Stimulated activated naive CD8-positive, alpha-beta T cell treated with anti-CD3 and anti-CD28 coated beads, Interleukin-15, amount 100 ng/mL, for 72 hours (primary cell): ENCODE measurements around the gene C12orf60.

Experiments used
- ATAC-seq: fragments of 150-1000 bp; cut with Tn5 transposase; 2 replicates; pipeline ENCODE4 v1.10.0; 2021; ENCODE audit warnings: mild to moderate bottlenecking, moderate library complexity
- DNase-seq, 2 donors: peaks; one replicate each; pipeline ENCODE4 v3.0.0; 2021 to 2022
- H3K27ac Mint-ChIP-seq, 2 donors: one replicate each; pipeline ENCODE4 v1.8.0; 2022; ENCODE audit warnings: mild to moderate bottlenecking in 2 of 2, mixed read lengths in 2 of 2, moderate library complexity in 2 of 2
- H3K27me3 Mint-ChIP-seq: one replicate; pipeline ENCODE4 v1.8.0; 2022; ENCODE audit warnings: mixed read lengths
- H3K4me1 Mint-ChIP-seq: one replicate; pipeline ENCODE4 v1.8.0; 2022; ENCODE audit warnings: mild to moderate bottlenecking, mixed read lengths
- H3K4me3 Mint-ChIP-seq, 2 donors: one replicate each; pipeline ENCODE4 v1.8.0; 2022; ENCODE audit warnings: mild to moderate bottlenecking in 2 of 2, mixed read lengths in 2 of 2, moderate library complexity in 1 of 2
- H3K9me3 Mint-ChIP-seq, 2 donors: one replicate each; pipeline ENCODE4 v1.8.0; 2022; ENCODE audit warnings: mixed read lengths in 2 of 2

C12orf60 gene

DNA sequence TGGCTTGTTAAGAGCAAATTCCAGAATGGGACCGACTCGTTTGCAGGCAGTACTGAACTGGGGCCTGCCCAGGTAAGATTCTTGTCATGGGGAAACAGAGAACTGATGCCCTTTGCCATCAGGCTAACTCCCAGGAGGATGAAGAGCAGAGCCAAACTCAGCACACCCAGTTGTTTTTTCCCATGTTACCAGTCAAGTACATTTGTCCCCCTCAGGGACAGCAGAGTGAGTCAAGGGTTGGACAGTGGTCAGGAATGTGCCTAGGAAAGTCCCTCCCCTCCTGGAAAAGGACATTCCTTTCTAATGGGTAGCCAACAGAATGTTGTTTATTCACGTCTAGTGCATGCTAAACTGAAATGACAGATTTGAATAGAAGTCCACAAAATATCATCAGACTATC, 38.3 kb downstream of the C12orf60 start:
- no peak for DNase-seq
- peaks cover 8% of the 10 kb centered on the region for H3K27me3 Mint-ChIP-seq
- H3K9me3 Mint-ChIP-seq = no peaks in the 10 kb centered on the region
- peaks cover 18% of the 10 kb centered on the region for H3K4me1 Mint-ChIP-seq
- ATAC-seq = no peak
- H3K4me3 Mint-ChIP-seq = no peak overlapping the region
- no peak overlapping the region for H3K27ac Mint-ChIP-seq

DNA sequence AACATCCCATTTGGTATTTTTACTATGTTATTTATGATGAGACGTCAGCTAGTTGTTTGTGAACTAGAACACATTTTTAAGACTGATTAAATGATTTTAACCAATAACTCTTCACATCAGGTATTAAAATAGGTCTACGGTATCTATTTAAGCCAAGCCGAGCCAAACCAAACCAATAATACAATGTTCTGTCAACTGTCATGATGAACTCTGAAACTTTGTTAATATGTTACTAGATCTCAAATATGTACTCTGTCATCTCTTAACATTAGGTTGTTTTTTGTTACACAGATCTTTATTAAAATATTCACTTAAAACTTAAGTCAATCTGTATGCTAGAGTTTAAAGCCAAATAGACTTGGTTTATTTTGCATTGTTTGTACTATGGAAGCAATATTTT, 38.8 kb downstream of the C12orf60 start:
- no peaks in the 10 kb centered on the region for H3K9me3 Mint-ChIP-seq
- H3K27me3 Mint-ChIP-seq = peaks cover 8% of the 10 kb centered on the region
- H3K27ac Mint-ChIP-seq = no peak overlapping the region
- H3K4me1 Mint-ChIP-seq = peaks cover 22% of the 10 kb centered on the region
- no peak overlapping the region for H3K4me3 Mint-ChIP-seq
- DNase-seq (no peak), ATAC-seq (no peak)

DNA sequence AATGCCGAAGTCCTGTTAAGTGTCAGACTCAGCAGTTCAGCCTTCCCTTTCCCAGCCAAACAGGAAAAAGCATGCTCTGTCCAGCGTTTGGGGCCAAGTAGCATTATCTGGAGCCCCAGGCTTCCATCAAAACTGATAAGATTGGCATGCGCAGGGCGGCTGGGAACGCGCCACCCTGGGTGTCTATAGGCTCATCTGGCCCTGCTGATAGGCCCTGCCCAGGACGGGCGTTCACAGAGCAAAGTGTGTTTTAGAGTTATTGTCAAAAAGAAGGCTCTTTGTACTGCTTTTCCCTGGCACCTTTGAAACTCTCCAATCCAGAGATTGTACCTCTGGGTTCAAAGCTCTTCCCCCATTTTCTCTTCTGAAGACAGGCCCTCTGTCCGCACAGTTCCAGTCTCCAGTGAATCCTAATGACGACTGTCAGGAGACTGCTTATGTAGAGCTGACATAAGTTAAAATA, 40.0 kb downstream of the C12orf60 start, which contains the start of gene ART4:
TSS of gene ART4 (minus strand) at position 102 of the 463 bp plus-strand sequence. CDS start 413 bp downstream, outside the sequence.
- no peak for DNase-seq
- peaks cover 22% of the 10 kb centered on the region for H3K4me1 Mint-ChIP-seq
- no peak within 1 kb of the TSS for H3K27ac Mint-ChIP-seq
- H3K4me3 Mint-ChIP-seq = no peak within 1 kb of the TSS
- ATAC-seq = no peak
- H3K27me3 Mint-ChIP-seq = peaks cover 8% of the 10 kb centered on the region
- no peaks in the 10 kb centered on the region for H3K9me3 Mint-ChIP-seq

DNA sequence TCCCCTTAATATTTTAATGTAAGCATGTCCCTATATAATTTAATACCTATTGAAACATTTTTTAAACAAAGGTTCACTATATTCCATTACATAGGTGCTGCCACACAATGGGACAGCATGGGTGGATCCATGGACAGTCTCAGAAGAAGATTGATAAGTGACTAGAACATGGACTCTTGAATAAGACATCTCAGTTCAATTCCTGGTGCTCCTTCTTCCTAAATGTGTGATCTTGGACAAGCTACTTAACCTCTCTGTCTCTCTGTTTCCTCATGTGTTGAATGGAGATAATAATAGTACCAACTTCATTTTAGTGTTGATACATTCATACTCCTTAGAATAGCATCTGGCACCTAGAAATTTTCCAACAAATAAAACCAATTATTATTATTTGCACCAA, 40.9 kb downstream of the C12orf60 start:
- Mint-ChIP-seq H3K27me3 (peaks cover 1% of the 10 kb centered on the region), H3K27ac (no peak overlapping the region), H3K9me3 (no peaks in the 10 kb centered on the region), H3K4me3 (no peak overlapping the region), H3K4me1 (peaks cover 22% of the 10 kb centered on the region)
- no peak for ATAC-seq
- DNase-seq = no peak

DNA sequence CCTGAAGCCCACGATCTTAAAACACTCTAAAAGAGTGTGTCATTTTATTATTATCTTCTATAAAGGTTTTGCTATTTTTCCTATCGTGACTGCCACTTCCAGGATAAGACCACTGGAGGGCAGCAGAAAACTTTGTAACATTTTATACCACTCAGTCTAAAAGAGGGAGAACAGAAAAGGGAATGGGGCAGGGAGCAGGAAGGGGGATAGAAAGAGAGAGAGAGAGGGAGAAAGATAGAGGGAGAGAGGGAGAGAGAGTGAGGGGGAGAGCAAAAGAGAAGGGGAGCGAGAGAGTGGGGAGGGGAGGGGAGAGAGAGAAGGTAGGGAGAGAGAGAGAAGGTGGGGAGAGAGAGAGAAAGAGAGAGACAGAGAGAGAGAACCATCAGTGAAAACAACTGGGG, 41.9 kb downstream of the C12orf60 start:
- no peaks in the 10 kb centered on the region for H3K9me3 Mint-ChIP-seq
- DNase-seq (peak; percentile 36 to 38), ATAC-seq (peak; percentile 55)
- H3K27ac Mint-ChIP-seq = peak overlapping the region; percentile 94
- H3K27me3 Mint-ChIP-seq = no peaks in the 10 kb centered on the region
- H3K4me1 Mint-ChIP-seq = peaks cover 22% of the 10 kb centered on the region
- H3K4me3 Mint-ChIP-seq = peak overlapping the region; percentile 59 to 60

DNA sequence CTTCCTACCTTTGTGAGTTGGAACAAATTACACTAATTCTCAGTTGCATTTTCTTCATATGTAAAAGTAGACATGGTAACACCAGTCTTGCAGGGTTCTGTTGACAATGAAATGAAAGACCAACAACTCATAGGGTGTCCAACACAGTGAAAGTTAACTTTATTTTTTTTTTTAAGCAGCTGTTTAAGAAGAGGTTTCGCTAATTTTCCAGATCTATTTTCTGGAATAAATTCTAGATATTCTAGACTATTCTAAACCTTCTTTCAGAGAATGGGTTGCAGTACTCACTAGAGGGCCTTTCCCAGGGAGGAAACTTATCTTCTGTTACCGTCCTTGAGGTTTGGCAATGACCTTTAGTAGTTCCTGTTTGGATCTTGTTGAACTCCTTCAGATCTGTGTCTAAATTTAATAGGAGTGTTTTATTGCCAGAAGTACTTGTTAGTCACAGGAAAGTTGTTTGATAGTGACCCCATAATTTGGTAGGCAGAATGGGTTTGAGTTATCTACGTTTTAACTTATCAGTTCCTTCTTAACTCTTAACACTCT, 42.6 kb downstream of the C12orf60 start:
- ATAC-seq (peak; percentile 46), DNase-seq (no peak)
- Mint-ChIP-seq H3K9me3 (no peaks in the 10 kb centered on the region), H3K27me3 (no peaks in the 10 kb centered on the region), H3K27ac (no peak overlapping the region), H3K4me1 (peaks cover 22% of the 10 kb centered on the region), H3K4me3 (no peak overlapping the region)

DNA sequence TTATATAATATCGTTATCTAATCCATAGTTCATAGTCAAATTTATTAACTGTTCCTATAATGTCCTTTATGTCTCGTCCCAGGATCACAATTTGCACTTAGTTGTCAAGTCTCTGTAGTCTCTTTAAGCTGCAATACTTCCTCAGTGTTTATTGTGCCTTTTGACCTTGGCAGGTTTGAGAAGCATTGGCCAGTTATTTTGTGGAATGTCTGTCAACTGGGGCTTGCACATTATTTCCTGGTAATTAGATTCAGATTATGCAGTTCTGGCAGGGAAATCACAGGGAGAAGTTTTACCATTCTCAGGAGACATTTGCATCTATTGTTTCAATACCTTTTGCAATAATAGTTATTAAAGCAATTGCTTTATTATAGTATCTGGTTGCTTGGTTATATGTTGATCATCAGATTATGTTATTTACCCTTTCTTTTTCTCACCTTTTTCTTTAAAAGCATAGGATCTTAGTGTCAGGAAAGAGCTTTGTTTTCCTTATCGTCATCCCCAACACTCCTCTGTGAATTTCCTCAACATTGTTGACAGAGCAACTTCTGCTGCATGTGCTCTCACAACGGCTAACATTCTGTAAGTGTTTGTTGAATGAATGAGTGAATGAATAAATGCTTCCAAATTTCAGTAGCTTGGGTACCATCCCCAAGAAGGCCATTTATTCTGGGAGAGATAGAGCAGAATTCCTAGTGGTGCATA, 43.6 kb downstream of the C12orf60 start:
- DNase-seq (no peak), ATAC-seq (no peak)
- no peaks in the 10 kb centered on the region for H3K9me3 Mint-ChIP-seq
- no peak overlapping the region for H3K4me3 Mint-ChIP-seq
- no peak overlapping the region for H3K27ac Mint-ChIP-seq
- H3K27me3 Mint-ChIP-seq = no peaks in the 10 kb centered on the region
- H3K4me1 Mint-ChIP-seq = peaks cover 22% of the 10 kb centered on the region

DNA sequence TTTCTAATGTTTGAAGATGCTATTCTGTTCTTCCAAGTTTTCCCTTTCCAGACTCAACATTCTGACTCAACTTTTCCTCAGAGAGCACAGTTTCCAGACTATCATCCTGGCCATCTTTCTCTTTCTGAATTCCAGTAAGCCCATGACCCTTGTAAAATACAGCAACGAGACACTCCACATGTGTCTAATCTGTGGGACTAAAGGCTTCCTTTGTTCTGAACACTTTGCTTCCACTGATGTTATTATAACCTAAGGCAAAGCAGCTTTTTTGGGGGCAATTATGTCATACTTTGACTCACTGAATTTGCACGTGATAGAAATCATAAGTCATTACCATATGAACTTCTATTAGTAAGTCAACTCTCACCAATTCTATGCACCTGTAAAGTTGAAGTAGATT, 46.2 kb downstream of the C12orf60 start:
- Mint-ChIP-seq H3K9me3 (no peaks in the 10 kb centered on the region), H3K4me3 (no peak overlapping the region), H3K27ac (no peak overlapping the region), H3K27me3 (no peaks in the 10 kb centered on the region), H3K4me1 (peaks cover 22% of the 10 kb centered on the region)
- ATAC-seq (no peak), DNase-seq (no peak)

DNA sequence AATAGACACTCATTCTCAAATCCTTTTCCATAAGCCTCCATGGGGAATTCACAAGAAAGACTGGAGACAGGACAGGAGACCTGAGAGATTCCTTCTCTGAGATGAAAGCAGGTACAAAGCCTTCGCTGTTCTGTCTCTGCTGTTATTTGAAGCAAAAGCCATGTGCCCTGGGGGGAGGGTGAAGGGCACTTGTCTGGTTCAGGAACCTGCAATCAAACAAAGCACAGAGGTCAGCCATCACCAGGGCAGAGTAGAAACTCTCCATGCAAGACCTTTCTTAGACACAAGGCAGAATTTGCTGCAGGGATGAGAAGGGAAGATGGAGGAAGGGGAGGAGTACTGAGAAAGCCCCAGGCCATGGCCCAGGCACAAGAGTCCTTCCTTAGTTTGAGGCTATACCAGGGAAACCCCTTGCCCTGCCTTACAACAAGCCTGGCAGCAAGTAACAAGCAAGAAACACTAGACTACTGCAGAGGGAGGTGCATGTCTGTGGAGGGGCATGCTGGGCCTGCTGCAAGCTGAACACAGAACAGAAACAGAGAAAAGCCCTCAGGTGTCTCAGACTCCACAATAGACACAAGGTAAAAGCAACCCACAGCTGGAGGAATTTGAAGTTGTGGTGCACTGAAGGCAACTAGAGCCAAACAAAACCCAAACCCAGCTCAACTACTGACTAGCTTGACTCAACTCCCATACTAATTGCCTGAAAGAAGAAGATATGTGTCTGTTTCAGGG, 47.6 kb downstream of the C12orf60 start:
- H3K9me3 Mint-ChIP-seq = peaks cover 0 to 2% of the 10 kb centered on the region in 2 donors
- ATAC-seq (no peak), DNase-seq (no peak)
- no peak overlapping the region for H3K27ac Mint-ChIP-seq
- peaks cover 11% of the 10 kb centered on the region for H3K4me1 Mint-ChIP-seq
- H3K4me3 Mint-ChIP-seq = no peak overlapping the region
- no peaks in the 10 kb centered on the region for H3K27me3 Mint-ChIP-seq

DNA sequence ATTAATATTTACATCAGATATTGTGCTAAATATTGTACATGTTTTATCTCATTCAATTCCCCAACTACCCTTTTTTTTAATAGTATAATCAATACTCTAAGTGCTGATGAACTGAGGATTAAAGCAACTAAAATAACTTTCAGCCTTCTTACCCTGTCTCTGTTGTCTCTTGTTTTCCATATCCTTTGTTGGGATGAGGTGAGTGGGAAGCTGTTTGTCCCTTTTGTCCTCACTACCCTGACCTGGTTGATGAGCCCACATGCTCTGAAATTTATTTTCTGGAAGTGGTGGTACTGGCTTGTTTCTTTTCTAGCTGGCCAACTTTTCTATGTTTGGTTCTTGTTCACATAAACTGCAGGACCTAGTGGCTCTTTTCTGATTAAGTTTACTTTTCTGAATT, 49.4 kb downstream of the C12orf60 start:
- Mint-ChIP-seq H3K9me3 (peaks cover 0 to 16% of the 10 kb centered on the region in 2 donors), H3K4me3 (no peak overlapping the region), H3K27me3 (no peaks in the 10 kb centered on the region), H3K27ac (no peak overlapping the region), H3K4me1 (no peaks in the 10 kb centered on the region)
- ATAC-seq = no peak
- no peak for DNase-seq

DNA sequence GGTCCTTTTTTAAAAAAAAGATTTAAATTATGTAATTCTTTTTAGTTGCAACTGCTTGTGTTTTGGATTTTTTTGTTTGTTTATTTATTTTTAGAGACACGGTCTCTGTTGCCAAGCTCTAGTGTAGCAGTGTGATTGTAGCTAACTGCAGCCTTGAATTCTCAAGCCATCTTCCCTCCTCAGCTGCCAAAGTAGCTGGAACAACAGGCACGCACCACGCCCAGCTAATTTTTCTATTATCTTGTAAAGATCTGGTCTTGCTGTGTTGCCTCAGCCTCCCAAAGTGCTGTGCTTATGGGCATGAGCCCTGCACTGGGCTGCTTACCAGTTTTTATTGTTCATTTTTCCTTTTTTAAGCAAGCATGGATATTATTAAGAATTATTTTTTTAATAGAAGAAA, 50.5 kb downstream of the C12orf60 start:
- no peak overlapping the region for H3K4me3 Mint-ChIP-seq
- DNase-seq = no peak

DNA sequence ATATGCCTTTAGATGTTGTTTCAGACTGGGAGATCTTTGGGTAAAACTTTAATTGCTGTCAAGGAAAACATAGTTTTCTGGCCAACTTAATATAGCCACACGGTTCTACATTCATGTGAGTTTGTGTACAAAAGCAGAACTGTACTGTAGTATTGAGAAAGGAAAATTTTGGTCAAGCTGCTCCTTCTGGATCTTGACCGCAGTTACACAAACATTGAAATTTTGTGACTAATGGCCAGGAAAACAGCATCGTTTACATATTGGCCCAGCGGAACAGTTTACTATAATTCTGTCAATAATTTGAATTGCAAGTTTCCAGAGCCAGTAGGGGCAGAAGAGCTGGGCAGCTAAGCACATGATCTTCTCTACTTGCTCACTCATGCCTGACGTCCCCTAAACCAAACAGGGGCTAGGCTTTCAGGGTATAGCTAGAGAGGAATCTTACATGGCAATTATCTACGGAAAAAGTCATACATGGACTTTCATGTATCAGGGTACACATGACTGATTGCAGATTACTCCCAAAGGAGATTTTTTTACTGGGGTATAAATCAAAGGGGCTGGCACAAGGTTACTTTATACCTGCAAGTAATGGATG, 51.2 kb downstream of the C12orf60 start:
- ATAC-seq (no peak), DNase-seq (no peak)
- Mint-ChIP-seq H3K27ac (no peak overlapping the region), H3K27me3 (no peaks in the 10 kb centered on the region), H3K4me3 (no peak overlapping the region), H3K4me1 (no peaks in the 10 kb centered on the region), H3K9me3 (peaks cover 8 to 33% of the 10 kb centered on the region in 2 donors)

More for the DNA sequence above, 50.5 kb downstream of the C12orf60 start:
- Mint-ChIP-seq H3K4me1 (no peaks in the 10 kb centered on the region), H3K27me3 (no peaks in the 10 kb centered on the region), H3K9me3 (peaks cover under 1 to 26% of the 10 kb centered on the region in 2 donors), H3K27ac (no peak overlapping the region)
- ATAC-seq = no peak

DNA sequence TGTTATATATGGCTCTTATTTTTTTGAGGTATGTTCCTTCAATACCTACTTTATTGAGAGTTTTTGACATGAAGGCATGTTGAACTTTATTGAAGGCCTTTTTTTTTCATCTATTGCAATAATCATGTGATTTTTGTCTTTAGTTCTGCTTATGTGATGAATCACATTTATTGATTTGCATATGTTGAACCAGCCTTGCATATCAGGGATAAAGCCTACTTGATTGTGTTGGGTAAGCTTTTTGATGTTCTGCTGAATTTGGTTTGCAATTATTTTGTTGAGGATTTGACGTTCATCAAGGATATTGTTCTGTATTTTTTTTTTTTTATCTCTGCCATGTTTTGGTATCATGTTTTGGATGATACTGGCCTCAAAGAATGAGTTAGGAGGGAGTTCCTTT, 55.0 kb downstream of the C12orf60 start:
- Mint-ChIP-seq H3K9me3 (peaks cover 18 to 42% of the 10 kb centered on the region in 2 donors), H3K27me3 (no peaks in the 10 kb centered on the region), H3K4me1 (no peaks in the 10 kb centered on the region), H3K4me3 (no peak overlapping the region), H3K27ac (no peak overlapping the region)
- DNase-seq (no peak), ATAC-seq (no peak)

DNA sequence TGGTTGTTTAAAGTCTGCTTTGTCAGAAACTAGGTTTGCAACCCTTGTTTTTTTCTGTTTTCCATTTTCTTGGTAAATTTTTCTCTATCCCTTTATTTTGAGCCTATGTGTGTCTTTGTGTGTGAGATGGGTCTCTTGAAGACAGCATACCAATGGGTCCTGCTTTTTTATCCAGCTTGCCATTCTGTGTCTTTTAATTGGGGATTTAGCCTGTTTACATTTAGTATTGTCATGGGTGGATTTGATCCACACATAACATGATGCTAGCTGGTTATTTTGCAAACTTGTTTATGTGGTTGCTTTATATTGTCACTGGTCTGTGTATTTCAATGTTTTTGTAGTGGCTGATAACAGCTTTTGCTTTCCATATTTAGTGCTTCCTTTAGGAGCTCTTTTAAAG, 57.0 kb downstream of the C12orf60 start:
- DNase-seq (no peak), ATAC-seq (no peak)
- H3K27ac Mint-ChIP-seq = no peak overlapping the region
- no peaks in the 10 kb centered on the region for H3K27me3 Mint-ChIP-seq
- no peak overlapping the region for H3K4me3 Mint-ChIP-seq
- H3K4me1 Mint-ChIP-seq = no peaks in the 10 kb centered on the region
- peaks cover 26 to 51% of the 10 kb centered on the region in 2 donors for H3K9me3 Mint-ChIP-seq

DNA sequence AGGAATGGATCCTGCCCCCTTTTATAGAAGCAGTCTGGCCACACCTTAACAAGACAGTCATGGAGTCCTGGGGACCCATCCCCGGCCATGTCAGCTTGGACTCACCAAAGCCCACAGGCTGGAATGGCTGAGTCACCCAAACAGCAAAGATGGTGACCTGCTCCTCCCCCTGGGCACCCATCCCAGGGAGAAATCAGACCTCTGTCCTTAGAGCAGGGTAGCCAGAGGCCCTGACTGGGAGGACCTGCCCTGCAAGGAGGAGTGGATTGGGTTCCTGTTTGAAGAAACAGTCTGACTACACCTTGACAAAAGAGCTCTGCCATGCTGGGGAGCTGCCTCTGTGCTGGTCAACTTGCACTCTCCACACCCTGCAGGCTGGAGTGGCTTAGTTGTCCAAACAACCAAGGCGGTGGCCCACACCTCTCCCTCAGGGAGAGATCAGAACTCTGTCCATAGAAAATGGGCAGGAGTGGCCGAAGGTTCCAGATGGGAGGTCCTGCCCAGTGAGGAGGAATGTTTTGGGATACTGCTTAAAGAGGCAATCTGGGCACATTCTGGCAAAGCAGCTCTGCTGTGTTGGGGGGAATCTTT, 65.5 kb downstream of the C12orf60 start:
- no peak for ATAC-seq
- Mint-ChIP-seq H3K9me3 (peaks cover 13 to 18% of the 10 kb centered on the region in 2 donors), H3K4me1 (peaks cover 13% of the 10 kb centered on the region), H3K4me3 (no peak overlapping the region), H3K27ac (no peak overlapping the region), H3K27me3 (no peaks in the 10 kb centered on the region)
- DNase-seq = no peak
